H9 (cell line): ENCODE measurements around the gene GSS. TPM values are rescaled to one million over a fixed set of nuclear protein-coding genes. Genes with fewer than 3 reads are reported as not detected.

ENCODE experiments used
- DNase-seq: peaks from one replicate; pipeline ENCODE4 v3.0.0-alpha.2; 2017
- H2AFZ ChIP-seq: one replicate; pipeline ENCODE4 v1.6.1; 2013; ENCODE audit warnings: mild to moderate bottlenecking, low read length, control low read depth, moderate library complexity
- H2AK5ac ChIP-seq: 2 replicates; pipeline ENCODE4 v1.6.1; 2013; ENCODE audit warnings: low read length, control low read depth, mixed read lengths; ENCODE audit not compliant: insufficient read length
- H2BK120ac ChIP-seq: one replicate; pipeline ENCODE4 v1.6.1; 2013; ENCODE audit warnings: low read depth, mild to moderate bottlenecking, low read length, control low read depth, inconsistent platforms; ENCODE audit not compliant: poor library complexity, severe bottlenecking
- H2BK12ac ChIP-seq: 2 replicates; pipeline ENCODE4 v1.6.1; 2013; ENCODE audit warnings: low read length, control low read depth, mixed read lengths, low read depth; ENCODE audit not compliant: insufficient read length
- H2BK15ac ChIP-seq: 2 replicates; pipeline ENCODE4 v1.6.1; 2013; ENCODE audit warnings: low read depth, low read length, control low read depth
- H2BK20ac ChIP-seq: one replicate; pipeline ENCODE4 v1.6.1; 2013; ENCODE audit warnings: low read depth, mild to moderate bottlenecking, low read length, control low read depth, inconsistent platforms; ENCODE audit not compliant: poor library complexity, severe bottlenecking
- H2BK5ac ChIP-seq: 2 replicates; pipeline ENCODE4 v1.6.1; 2013; ENCODE audit warnings: low read length, control low read depth, mixed read lengths; ENCODE audit not compliant: insufficient read length
- H3K14ac ChIP-seq: 2 replicates; pipeline ENCODE4 v1.6.1; 2013; ENCODE audit warnings: low read length, control low read depth; ENCODE audit not compliant: insufficient read depth
- H3K18ac ChIP-seq: 2 replicates; pipeline ENCODE4 v1.6.1; 2013; ENCODE audit warnings: low read depth, mild to moderate bottlenecking, mixed read lengths, low read length, control low read depth; ENCODE audit not compliant: insufficient read length
- H3K23ac ChIP-seq: 2 replicates; pipeline ENCODE4 v1.6.1; 2013; ENCODE audit warnings: low read length, control low read depth, mixed read lengths, low read depth; ENCODE audit not compliant: insufficient read length
- H3K23me2 ChIP-seq: 2 replicates; pipeline ENCODE4 v1.6.1; 2013; ENCODE audit warnings: low read depth, mild to moderate bottlenecking, mixed read lengths, low read length, control low read depth; ENCODE audit not compliant: insufficient read length, poor library complexity, severe bottlenecking
- H3K27ac ChIP-seq: 2 replicates; pipeline ENCODE4 v1.5.1; 2013; ENCODE audit warnings: low read length, control low read depth, mixed read lengths, low read depth; ENCODE audit not compliant: insufficient read length
- H3K27me3 ChIP-seq: 2 replicates; pipeline ENCODE4 v1.6.1; 2013; ENCODE audit warnings: low read length, control low read depth, inconsistent platforms; ENCODE audit not compliant: insufficient read depth
- H3K4ac ChIP-seq: 2 replicates; pipeline ENCODE4 v1.6.1; 2013; ENCODE audit warnings: low read depth, mild to moderate bottlenecking, control low read depth, inconsistent platforms, low read length, moderate library complexity
- H3K4me1 ChIP-seq: 2 replicates; pipeline ENCODE4 v1.6.1; 2013; ENCODE audit warnings: low read length, control low read depth, inconsistent platforms; ENCODE audit not compliant: insufficient read depth
- H3K4me2 ChIP-seq: 2 replicates; pipeline ENCODE4 v1.6.1; 2013; ENCODE audit warnings: low read length, control low read depth, mixed read lengths; ENCODE audit not compliant: insufficient read length, insufficient read depth
- H3K56ac ChIP-seq: 2 replicates; pipeline ENCODE4 v1.6.1; 2013; ENCODE audit warnings: low read depth, mild to moderate bottlenecking, mixed read lengths, low read length, control low read depth; ENCODE audit not compliant: insufficient read length
- H3K79me1 ChIP-seq: 2 replicates; pipeline ENCODE4 v1.6.1; 2013; ENCODE audit warnings: low read depth, mild to moderate bottlenecking, moderate library complexity, low read length, control low read depth, inconsistent platforms; ENCODE audit not compliant: insufficient read depth, poor library complexity, severe bottlenecking
- H3K79me2 ChIP-seq: 2 replicates; pipeline ENCODE4 v1.6.1; 2013; ENCODE audit warnings: low read length, control low read depth, inconsistent platforms; ENCODE audit not compliant: insufficient read depth
- H3K9ac ChIP-seq: 2 replicates; pipeline ENCODE4 v1.6.1; 2013; ENCODE audit warnings: low read length, control low read depth, mixed read lengths; ENCODE audit not compliant: insufficient read length; ENCODE audit errors: extremely low read depth
- H3K9me3 ChIP-seq: one replicate; pipeline ENCODE4 v1.6.1; 2013; ENCODE audit warnings: low read depth, low read length, inconsistent platforms; ENCODE audit not compliant: control insufficient read depth
- H3T11ph ChIP-seq: one replicate; pipeline ENCODE4 v1.6.1; 2013; ENCODE audit warnings: mild to moderate bottlenecking, low read length, control low read depth, inconsistent platforms
- H4K20me1 ChIP-seq: one replicate; pipeline ENCODE4 v1.6.1; 2013; ENCODE audit not compliant: control insufficient read depth, insufficient read length, insufficient read depth
- H4K5ac ChIP-seq: 2 replicates; pipeline ENCODE4 v1.6.1; 2013; ENCODE audit warnings: low read depth, mild to moderate bottlenecking, mixed read lengths, low read length, control low read depth; ENCODE audit not compliant: insufficient read length
- H4K8ac ChIP-seq: replicated peaks from 2 replicates; pipeline ENCODE4 v1.6.1; 2013; ENCODE audit warnings: low read length, control low read depth, mixed read lengths, low read depth; ENCODE audit not compliant: insufficient read length
- H4K91ac ChIP-seq: 2 replicates; pipeline ENCODE4 v1.6.1; 2013; ENCODE audit warnings: low read depth, mild to moderate bottlenecking, moderate library complexity, mixed read lengths, low read length, control low read depth; ENCODE audit not compliant: insufficient read length
- H3K27ac Mint-ChIP-seq, 3 experiments: 2 replicates in 2 of 3; 3 replicates in 1 of 3; pipeline ENCODE4 v1.8.0; 2020 to 2021; ENCODE audit warnings: mixed read lengths in 3 of 3, mild to moderate bottlenecking in 1 of 3, moderate library complexity in 1 of 3
- H3K27me3 Mint-ChIP-seq: 2 replicates; pipeline ENCODE4 v1.8.0; 2021; ENCODE audit warnings: low read depth, mild to moderate bottlenecking, moderate library complexity, mixed read lengths
- H3K36me3 Mint-ChIP-seq, 3 experiments: 2 replicates in 2 of 3; 3 replicates in 1 of 3; pipeline ENCODE4 v1.8.0; 2020 to 2021; ENCODE audit warnings: low read depth in 3 of 3, mixed read lengths in 3 of 3; ENCODE audit not compliant: insufficient read depth in 1 of 3
- H3K4me1 Mint-ChIP-seq, 2 experiments: 2 replicates each; pipeline ENCODE4 v1.8.0; 2020; ENCODE audit warnings: mixed read lengths in 2 of 2
- H3K4me3 Mint-ChIP-seq, 2 experiments: 2 replicates in 1 of 2; 3 replicates in 1 of 2; pipeline ENCODE4 v1.8.0; 2020 to 2021; ENCODE audit warnings: mild to moderate bottlenecking in 2 of 2, mixed read lengths in 2 of 2, moderate library complexity in 1 of 2
- H3K9me3 Mint-ChIP-seq, 2 experiments: 2 replicates in 1 of 2; 3 replicates in 1 of 2; pipeline ENCODE4 v1.8.0; 2020; ENCODE audit warnings: mild to moderate bottlenecking in 2 of 2, mixed read lengths in 2 of 2, moderate library complexity in 1 of 2
- CTCF ChIP-seq: fragments of 200-600 bp; sonication (generic); conservative IDR thresholded peaks from 3 replicates; pipeline ENCODE4 v1.8.0; 2021; ENCODE audit warnings: antibody characterized with exemption, mild to moderate bottlenecking
- total RNA-seq: library from RNA; stranded (reverse); gene quantifications from 2 replicates; pipeline ENCODE4 v1.2.1, GENCODE V29; 2021

The GSS gene
- total RNA-seq, 1 experiment from 2014 or later: 48.5 TPM

- no peak overlapping the region for H3T11ph ChIP-seq
- TF ChIP-seq CTCF: no peak
- H3K23ac ChIP-seq: no peak overlapping the region
- H3K18ac ChIP-seq: no peak overlapping the region
- no peak overlapping the region for H3K27ac ChIP-seq
- no peaks in the 10 kb centered on the region for H3K79me1 ChIP-seq
- no peak overlapping the region for H4K5ac ChIP-seq
- DNase-seq: no peak
- H4K8ac ChIP-seq: no peak overlapping the region
- Mint-ChIP-seq H3K9me3 (no peaks in the 10 kb centered on the region), H3K4me3 (no peak overlapping the region), H3K36me3 (peaks cover 0 to 3% (median 3%) of the 10 kb centered on the region in 3 experiments; a peak in 2 of 7 replicates), H3K27me3 (peaks cover 2% of the 10 kb centered on the region; the same call in 1 of the 2 replicates), H3K4me1 (no peaks in the 10 kb centered on the region; a peak in 1 of 4 replicates), H3K27ac (no peak overlapping the region)
- no peak overlapping the region for H2BK20ac ChIP-seq
- H3K14ac ChIP-seq: no peak overlapping the region
- H2BK12ac ChIP-seq: no peak overlapping the region
- no peak overlapping the region for H3K9ac ChIP-seq
- H2BK120ac ChIP-seq: no peak overlapping the region
- H4K91ac ChIP-seq: no peak overlapping the region
- no peaks in the 10 kb centered on the region for H4K20me1 ChIP-seq
- no peak overlapping the region for H3K4me2 ChIP-seq
- no peak overlapping the region for H2AK5ac ChIP-seq
- no peaks in the 10 kb centered on the region for H3K23me2 ChIP-seq
- H3K27me3 ChIP-seq: no peaks in the 10 kb centered on the region
- no peak overlapping the region for H2AFZ ChIP-seq
- no peak overlapping the region for H2BK15ac ChIP-seq
- H3K4me1 ChIP-seq: peaks cover 2% of the 10 kb centered on the region; the same call in 1 of the 2 replicates
- H3K56ac ChIP-seq: no peak overlapping the region
- no peaks in the 10 kb centered on the region for H3K9me3 ChIP-seq
- no peaks in the 10 kb centered on the region for H3K79me2 ChIP-seq
- no peak overlapping the region for H3K4ac ChIP-seq
- no peak overlapping the region for H2BK5ac ChIP-seq
Measured at GRCh38 chr20:34883087-34883688, 72.4 kb downstream of the GSS start.
